ENCODE measurements around the gene SNAPC3. TPM values are rescaled to one million over a fixed set of nuclear protein-coding genes. Genes with fewer than 3 reads are reported as not detected.
A peak's percentile ranks its signal among the peaks of the same experiment; 100 is the strongest.

The SNAPC3 gene
- total RNA-seq, 1 experiment from 2014 or later, result 26.2 TPM

GRCh38 chr9:15400281-15400941, 22.3 kb upstream of the SNAPC3 start:
- no TSS peak for BruUV-seq (replicated peaks)
- H3K4me3 ChIP-seq (ENCODE audit: low read depth, low read length, poor library complexity, severe bottlenecking), result no peak overlapping the region
- TF ChIP-seq CTCF (conservative IDR thresholded peaks at IDR 0.05; ENCODE audit: low read depth, low read length), result no peak
- no peak for TF ChIP-seq EZH2 (IDR thresholded peaks at IDR 0.05; ENCODE audit: borderline replicate concordance, low read depth, low read length, poor library complexity, severe bottlenecking)
- intact Hi-C loops (cut with micrococcal nuclease; ENCODE audit: unreplicated experiment), result no loop called here
- ChIA-PET CTCF (no interaction called here), POLR2A (ENCODE audit: low non-redundant PET) (no interaction called here)
- H3K4me1 ChIP-seq (ENCODE audit: insufficient read depth, low read length, poor library complexity, severe bottlenecking), result no peaks in the 10 kb centered on the region
- no peak for DNase-seq (ENCODE audit: low spot score)
- no peak overlapping the region for H3K27ac ChIP-seq (ENCODE audit: low read depth, low read length, poor library complexity, severe bottlenecking)
- no peaks in the 10 kb centered on the region for H3K9me3 ChIP-seq (ENCODE audit: low read depth, low read length, poor library complexity, severe bottlenecking)
- H3K27me3 ChIP-seq (replicated peaks; ENCODE audit: insufficient read depth, low read depth, low read length, poor library complexity), result no peaks in the 10 kb centered on the region
- H3K36me3 ChIP-seq (ENCODE audit: insufficient read depth, low read length, poor library complexity, severe bottlenecking), result no peaks in the 10 kb centered on the region

- Histone ChIP-seq H3K9me3 (ENCODE audit: low read depth, low read length, poor library complexity, severe bottlenecking) (no peaks in the 10 kb centered on the region), H3K4me3 (ENCODE audit: low read depth, low read length, poor library complexity, severe bottlenecking) (no peak overlapping the region), H3K36me3 (ENCODE audit: insufficient read depth, low read length, poor library complexity, severe bottlenecking) (no peaks in the 10 kb centered on the region), H3K27ac (ENCODE audit: low read depth, low read length, poor library complexity, severe bottlenecking) (no peak overlapping the region), H3K4me1 (ENCODE audit: insufficient read depth, low read length, poor library complexity, severe bottlenecking) (no peaks in the 10 kb centered on the region), H3K27me3 (replicated peaks; ENCODE audit: insufficient read depth, low read depth, low read length, poor library complexity) (no peaks in the 10 kb centered on the region)
- no TSS peak for BruUV-seq (replicated peaks)
- POLR2A ChIA-PET (ENCODE audit: low non-redundant PET), result no interaction called here
- CTCF ChIA-PET, result interaction anchor here (0.6 kb wide), 1 partner anchor 41 kb away, joined by 3 read pairs; no protein-coding TSS in a partner anchor
- intact Hi-C loops (cut with micrococcal nuclease; ENCODE audit: unreplicated experiment), result no loop called here
- TF ChIP-seq EZH2 (IDR thresholded peaks at IDR 0.05; ENCODE audit: borderline replicate concordance, low read depth, low read length, poor library complexity, severe bottlenecking) (no peak), CTCF (conservative IDR thresholded peaks at IDR 0.05; ENCODE audit: low read depth, low read length) (no peak)
- DNase-seq (ENCODE audit: low spot score), result no peak
These were observed 21.4 kb upstream of the SNAPC3 start for GRCh38 chr9:15401266-15401665.

GRCh38 chr9:15403155-15403554, 19.5 kb upstream of the SNAPC3 start:
- H3K4me1 ChIP-seq (ENCODE audit: insufficient read depth, low read length, poor library complexity, severe bottlenecking), result no peaks in the 10 kb centered on the region
- no peak overlapping the region for H3K27ac ChIP-seq (ENCODE audit: low read depth, low read length, poor library complexity, severe bottlenecking)
- intact Hi-C loops (cut with micrococcal nuclease; ENCODE audit: unreplicated experiment), result no loop called here
- ChIA-PET CTCF (no interaction called here), POLR2A (ENCODE audit: low non-redundant PET) (no interaction called here)
- TF ChIP-seq CTCF (conservative IDR thresholded peaks at IDR 0.05; ENCODE audit: low read depth, low read length) (peak; percentile 48), EZH2 (IDR thresholded peaks at IDR 0.05; ENCODE audit: borderline replicate concordance, low read depth, low read length, poor library complexity, severe bottlenecking) (no peak)
- no peaks in the 10 kb centered on the region for H3K27me3 ChIP-seq (replicated peaks; ENCODE audit: insufficient read depth, low read depth, low read length, poor library complexity)
- peak; percentile 34 for DNase-seq (ENCODE audit: low spot score)
- H3K9me3 ChIP-seq (ENCODE audit: low read depth, low read length, poor library complexity, severe bottlenecking), result no peaks in the 10 kb centered on the region
- H3K4me3 ChIP-seq (ENCODE audit: low read depth, low read length, poor library complexity, severe bottlenecking), result no peak overlapping the region
- BruUV-seq (replicated peaks), result no TSS peak
- H3K36me3 ChIP-seq (ENCODE audit: insufficient read depth, low read length, poor library complexity, severe bottlenecking), result no peaks in the 10 kb centered on the region
